Liver (tissue), 9 donors: ENCODE data around the gene PIGK. TPM values are rescaled to one million over a fixed set of nuclear protein-coding genes. Genes with fewer than 3 reads are reported as not detected.

Experiments
- DNase-seq: peaks from one replicate; pipeline ENCODE4 v3.0.0-alpha.2; 2017; ENCODE audit warnings: low spot score
- H3K27ac ChIP-seq, 2 donors: one replicate each; pipeline ENCODE4 v1.7.0; 2013; ENCODE audit warnings: inconsistent platforms in 2 of 2, low read length in 2 of 2, control low read depth in 1 of 2, low read depth in 1 of 2, mild to moderate bottlenecking in 1 of 2
- H3K27me3 ChIP-seq, 4 donors: one replicate each; pipeline versions ENCODE4 v1.6.1 to v1.7.0; 2013; ENCODE audit warnings: low read length in 3 of 4, inconsistent platforms in 1 of 4, mild to moderate bottlenecking in 1 of 4, moderate library complexity in 1 of 4; ENCODE audit not compliant: control insufficient read depth in 4 of 4, insufficient read depth in 4 of 4
- H3K36me3 ChIP-seq, 4 donors: one replicate each; pipeline versions ENCODE4 v1.6.1 to v1.7.0; 2013; ENCODE audit warnings: low read length in 3 of 4, mild to moderate bottlenecking in 3 of 4, low read depth in 1 of 4, moderate library complexity in 1 of 4; ENCODE audit not compliant: control insufficient read depth in 4 of 4, insufficient read depth in 3 of 4
- H3K4me1 ChIP-seq, 4 donors: one replicate each; pipeline versions ENCODE4 v1.6.1 to v1.7.0; 2013; ENCODE audit warnings: low read length in 3 of 4, mild to moderate bottlenecking in 3 of 4, moderate library complexity in 1 of 4; ENCODE audit not compliant: control insufficient read depth in 4 of 4, insufficient read depth in 4 of 4
- H3K4me3 ChIP-seq, 3 donors: one replicate each; pipeline versions ENCODE4 v1.6.1 to v1.7.0; 2013; ENCODE audit warnings: low read length in 3 of 3, control low read depth in 1 of 3, low read depth in 1 of 3, mild to moderate bottlenecking in 1 of 3
- H3K9ac ChIP-seq, 2 donors: one replicate each; pipeline ENCODE4 v1.7.0; 2013; ENCODE audit warnings: low read length in 2 of 2, mild to moderate bottlenecking in 2 of 2, moderate library complexity in 2 of 2, control low read depth in 1 of 2, low read depth in 1 of 2
- H3K9me3 ChIP-seq, 4 donors: one replicate each; pipeline versions ENCODE4 v1.6.1 to v1.7.0; 2013; ENCODE audit warnings: low read length in 3 of 4; ENCODE audit not compliant: control insufficient read depth in 4 of 4
- EGR1 ChIP-seq, 2 donors: IDR thresholded peaks; 2 replicates each; pipeline ENCODE4 v1.6.1; 2016 to 2018; ENCODE audit warnings: antibody characterized with exemption in 2 of 2, low read depth in 2 of 2
- FOXA1 ChIP-seq: IDR thresholded peaks from 2 replicates; pipeline ENCODE4 v1.6.1; 2016; ENCODE audit warnings: antibody characterized with exemption
- FOXA2 ChIP-seq: IDR thresholded peaks from 2 replicates; pipeline ENCODE4 v1.6.1; 2016; ENCODE audit warnings: antibody characterized with exemption
- GABPA ChIP-seq, 2 donors: IDR thresholded peaks in 1 of 2; conservative IDR thresholded peaks in 1 of 2; 2 replicates each; pipeline ENCODE4 v1.6.1; 2016; ENCODE audit warnings: antibody characterized with exemption in 2 of 2, mild to moderate bottlenecking in 1 of 2, moderate library complexity in 1 of 2
- HNF4A ChIP-seq, 2 donors: conservative IDR thresholded peaks; 2 replicates each; pipeline ENCODE4 v1.6.1; 2016; ENCODE audit warnings: antibody characterized with exemption in 2 of 2, mild to moderate bottlenecking in 2 of 2
- HNF4G ChIP-seq: IDR thresholded peaks from 2 replicates; pipeline ENCODE4 v1.6.1; 2016; ENCODE audit warnings: antibody characterized with exemption
- JUND ChIP-seq, 2 donors: IDR thresholded peaks; 2 replicates each; pipeline ENCODE4 v1.6.1; 2016; ENCODE audit warnings: antibody characterized with exemption in 2 of 2
- NR2F2 ChIP-seq: IDR thresholded peaks from 2 replicates; pipeline ENCODE4 v1.6.1; 2016; ENCODE audit warnings: antibody characterized with exemption
- RAD21 ChIP-seq, 2 donors: IDR thresholded peaks; 2 replicates each; pipeline ENCODE4 v1.6.1; 2016; ENCODE audit warnings: antibody characterized with exemption in 2 of 2, mild to moderate bottlenecking in 2 of 2
- RXRA ChIP-seq, 2 donors: IDR thresholded peaks; 2 replicates each; pipeline ENCODE4 v1.6.1; 2017 to 2018; ENCODE audit warnings: antibody characterized with exemption in 2 of 2, mild to moderate bottlenecking in 1 of 2
- SP1 ChIP-seq: IDR thresholded peaks from 2 replicates; pipeline ENCODE4 v1.6.1; 2018; ENCODE audit warnings: antibody characterized with exemption, mild to moderate bottlenecking
- TAF1 ChIP-seq: conservative IDR thresholded peaks from 2 replicates; pipeline ENCODE4 v1.6.1; 2016; ENCODE audit warnings: antibody characterized with exemption, mild to moderate bottlenecking
- YY1 ChIP-seq: IDR thresholded peaks from 2 replicates; pipeline ENCODE4 v1.6.1; 2016; ENCODE audit warnings: antibody characterized with exemption, mild to moderate bottlenecking
- WGBS: extraction: QIAGEN DNeasy Blood & Tissue Kit; methylation state at CpG from one replicate; pipeline ENCODE4 v1.1.7; 2013; 5-methylcytosine and 5-hydroxymethylcytosine counted together
- polyA plus RNA-seq, 2 donors: library from polyadenylated mRNA; stranded (reverse) in 1 of 2; unstranded in 1 of 2; fragments of 200-250 nt in 1 of 2; fragments of >200 nt in 1 of 2; fragmentation: Nextera tagmentation in 1 of 2; extraction: Ambion mirVana in 1 of 2; gene quantifications; one replicate each; pipeline versions ENCODE4 v1.2.1 to v1.2.3, GENCODE V29; 2013 to 2015
- total RNA-seq, 2 donors: library from RNA; depleted of rRNA; stranded (reverse); fragments of >200 nt; gene quantifications; one replicate each; pipeline ENCODE4 v1.2.3, GENCODE V29; 2014
- TF ChIP-seq, protein P1 (sequence below): IDR thresholded peaks from 2 replicates; pipeline ENCODE4 v1.6.1; 2016; ENCODE audit warnings: antibody characterized with exemption
- TF ChIP-seq, protein P2 (sequence below): fragments of 150-350 bp; IDR thresholded peaks from 2 replicates; pipeline ENCODE4 v1.5.1; 2017; ENCODE audit warnings: improper control_type of control experiment, low read depth, low read length; ENCODE audit not compliant: missing input control
- TF ChIP-seq, protein P3 (sequence below): IDR thresholded peaks from 2 replicates; pipeline ENCODE4 v1.6.1; 2016; ENCODE audit warnings: antibody characterized with exemption
- TF ChIP-seq, protein P4 (sequence below): IDR thresholded peaks from 2 replicates; pipeline ENCODE4 v1.6.1; 2016; ENCODE audit warnings: antibody characterized with exemption
- TF ChIP-seq, protein P5 (sequence below): IDR thresholded peaks from 2 replicates; pipeline ENCODE4 v1.6.1; 2016; ENCODE audit warnings: antibody characterized with exemption, mild to moderate bottlenecking
- donor health status: healthy.
- donor health status: healthy.
- donor health status: healthy.
- donor health status: healthy.
- donor health status: healthy.

PIGK gene
- total RNA-seq (10 to 100 TPM; 15.5 to 15.6 TPM), polyA plus RNA-seq (10 to 100 TPM; 10.8 to 13.4 TPM)

DNA sequence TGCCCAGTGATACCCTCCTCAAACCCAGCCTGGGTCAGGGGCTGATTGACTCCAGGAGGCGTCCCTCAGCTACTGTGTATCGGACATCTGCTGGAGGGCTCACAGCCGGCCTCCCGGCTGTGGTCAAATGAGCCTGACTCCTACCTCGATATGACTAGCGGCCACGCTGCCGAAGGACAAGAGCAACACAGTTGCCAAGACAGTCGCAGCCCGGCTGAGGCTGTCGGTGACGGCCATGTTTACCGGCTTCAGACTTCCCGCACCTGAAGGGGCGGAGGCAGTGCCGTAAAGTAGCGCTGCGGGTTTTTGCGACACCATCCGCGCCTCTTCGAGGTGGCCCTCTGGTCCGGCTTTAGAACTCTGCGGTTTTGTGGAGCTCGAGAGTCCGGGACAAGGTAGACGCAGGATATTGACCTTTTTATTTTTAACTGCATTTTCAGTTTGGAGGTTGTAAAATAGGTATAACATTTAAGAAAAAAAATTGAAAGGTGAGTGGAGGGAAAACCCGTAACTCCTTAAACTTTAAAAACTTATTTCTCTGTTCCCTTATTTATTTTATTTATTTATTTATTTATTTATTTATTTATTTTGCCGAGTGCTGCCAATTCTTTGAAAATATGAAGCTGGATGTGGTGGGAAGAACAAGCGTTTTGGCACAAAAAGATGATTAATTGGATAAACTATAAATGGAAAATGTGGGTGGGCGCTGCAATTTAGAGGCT, at the start of gene PIGK:
PIGK (minus strand) TSS at position 265 of the 722 bp plus-strand sequence; CDS start at position 237, 28 bp downstream.
- TF ChIP-seq, protein P1, sequence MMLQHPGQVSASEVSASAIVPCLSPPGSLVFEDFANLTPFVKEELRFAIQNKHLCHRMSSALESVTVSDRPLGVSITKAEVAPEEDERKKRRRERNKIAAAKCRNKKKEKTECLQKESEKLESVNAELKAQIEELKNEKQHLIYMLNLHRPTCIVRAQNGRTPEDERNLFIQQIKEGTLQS, result no peak
- TF ChIP-seq EGR1 (IDR thresholded peaks at IDR 0.05; ENCODE audit: low read depth in 2 of 2), result no peak
- TF ChIP-seq HNF4A (conservative IDR thresholded peaks at IDR 0.05), result peak; percentile 59 to 69
- TF ChIP-seq YY1, result peak; percentile 99
- no peak for TF ChIP-seq NR2F2
- TF ChIP-seq, protein P2, sequence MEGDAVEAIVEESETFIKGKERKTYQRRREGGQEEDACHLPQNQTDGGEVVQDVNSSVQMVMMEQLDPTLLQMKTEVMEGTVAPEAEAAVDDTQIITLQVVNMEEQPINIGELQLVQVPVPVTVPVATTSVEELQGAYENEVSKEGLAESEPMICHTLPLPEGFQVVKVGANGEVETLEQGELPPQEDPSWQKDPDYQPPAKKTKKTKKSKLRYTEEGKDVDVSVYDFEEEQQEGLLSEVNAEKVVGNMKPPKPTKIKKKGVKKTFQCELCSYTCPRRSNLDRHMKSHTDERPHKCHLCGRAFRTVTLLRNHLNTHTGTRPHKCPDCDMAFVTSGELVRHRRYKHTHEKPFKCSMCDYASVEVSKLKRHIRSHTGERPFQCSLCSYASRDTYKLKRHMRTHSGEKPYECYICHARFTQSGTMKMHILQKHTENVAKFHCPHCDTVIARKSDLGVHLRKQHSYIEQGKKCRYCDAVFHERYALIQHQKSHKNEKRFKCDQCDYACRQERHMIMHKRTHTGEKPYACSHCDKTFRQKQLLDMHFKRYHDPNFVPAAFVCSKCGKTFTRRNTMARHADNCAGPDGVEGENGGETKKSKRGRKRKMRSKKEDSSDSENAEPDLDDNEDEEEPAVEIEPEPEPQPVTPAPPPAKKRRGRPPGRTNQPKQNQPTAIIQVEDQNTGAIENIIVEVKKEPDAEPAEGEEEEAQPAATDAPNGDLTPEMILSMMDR, result no peak
- peak; percentile 30 to 55 for TF ChIP-seq RXRA (IDR thresholded peaks at IDR 0.05)
- peak in 1 of 2 donors; percentile 7 for TF ChIP-seq RAD21 (IDR thresholded peaks at IDR 0.05)
- no peak for TF ChIP-seq FOXA1
- no peak for TF ChIP-seq JUND (IDR thresholded peaks at IDR 0.05)
- TF ChIP-seq TAF1, result peak; percentile 83
- no peak for TF ChIP-seq HNF4G
- peak; percentile 39 for TF ChIP-seq SP1
- peak in 1 of 2 donors; percentile 50 for TF ChIP-seq GABPA (IDR thresholded peaks at IDR 0.05 in 1 of 2, conservative IDR thresholded peaks at IDR 0.05 in 1 of 2)
- TF ChIP-seq, protein P3, sequence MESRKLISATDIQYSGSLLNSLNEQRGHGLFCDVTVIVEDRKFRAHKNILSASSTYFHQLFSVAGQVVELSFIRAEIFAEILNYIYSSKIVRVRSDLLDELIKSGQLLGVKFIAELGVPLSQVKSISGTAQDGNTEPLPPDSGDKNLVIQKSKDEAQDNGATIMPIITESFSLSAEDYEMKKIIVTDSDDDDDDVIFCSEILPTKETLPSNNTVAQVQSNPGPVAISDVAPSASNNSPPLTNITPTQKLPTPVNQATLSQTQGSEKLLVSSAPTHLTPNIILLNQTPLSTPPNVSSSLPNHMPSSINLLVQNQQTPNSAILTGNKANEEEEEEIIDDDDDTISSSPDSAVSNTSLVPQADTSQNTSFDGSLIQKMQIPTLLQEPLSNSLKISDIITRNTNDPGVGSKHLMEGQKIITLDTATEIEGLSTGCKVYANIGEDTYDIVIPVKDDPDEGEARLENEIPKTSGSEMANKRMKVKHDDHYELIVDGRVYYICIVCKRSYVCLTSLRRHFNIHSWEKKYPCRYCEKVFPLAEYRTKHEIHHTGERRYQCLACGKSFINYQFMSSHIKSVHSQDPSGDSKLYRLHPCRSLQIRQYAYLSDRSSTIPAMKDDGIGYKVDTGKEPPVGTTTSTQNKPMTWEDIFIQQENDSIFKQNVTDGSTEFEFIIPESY, result peak; percentile 88
- TF ChIP-seq, protein P4, sequence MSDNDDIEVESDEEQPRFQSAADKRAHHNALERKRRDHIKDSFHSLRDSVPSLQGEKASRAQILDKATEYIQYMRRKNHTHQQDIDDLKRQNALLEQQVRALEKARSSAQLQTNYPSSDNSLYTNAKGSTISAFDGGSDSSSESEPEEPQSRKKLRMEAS, result peak; percentile 68
- TF ChIP-seq, protein P5, sequence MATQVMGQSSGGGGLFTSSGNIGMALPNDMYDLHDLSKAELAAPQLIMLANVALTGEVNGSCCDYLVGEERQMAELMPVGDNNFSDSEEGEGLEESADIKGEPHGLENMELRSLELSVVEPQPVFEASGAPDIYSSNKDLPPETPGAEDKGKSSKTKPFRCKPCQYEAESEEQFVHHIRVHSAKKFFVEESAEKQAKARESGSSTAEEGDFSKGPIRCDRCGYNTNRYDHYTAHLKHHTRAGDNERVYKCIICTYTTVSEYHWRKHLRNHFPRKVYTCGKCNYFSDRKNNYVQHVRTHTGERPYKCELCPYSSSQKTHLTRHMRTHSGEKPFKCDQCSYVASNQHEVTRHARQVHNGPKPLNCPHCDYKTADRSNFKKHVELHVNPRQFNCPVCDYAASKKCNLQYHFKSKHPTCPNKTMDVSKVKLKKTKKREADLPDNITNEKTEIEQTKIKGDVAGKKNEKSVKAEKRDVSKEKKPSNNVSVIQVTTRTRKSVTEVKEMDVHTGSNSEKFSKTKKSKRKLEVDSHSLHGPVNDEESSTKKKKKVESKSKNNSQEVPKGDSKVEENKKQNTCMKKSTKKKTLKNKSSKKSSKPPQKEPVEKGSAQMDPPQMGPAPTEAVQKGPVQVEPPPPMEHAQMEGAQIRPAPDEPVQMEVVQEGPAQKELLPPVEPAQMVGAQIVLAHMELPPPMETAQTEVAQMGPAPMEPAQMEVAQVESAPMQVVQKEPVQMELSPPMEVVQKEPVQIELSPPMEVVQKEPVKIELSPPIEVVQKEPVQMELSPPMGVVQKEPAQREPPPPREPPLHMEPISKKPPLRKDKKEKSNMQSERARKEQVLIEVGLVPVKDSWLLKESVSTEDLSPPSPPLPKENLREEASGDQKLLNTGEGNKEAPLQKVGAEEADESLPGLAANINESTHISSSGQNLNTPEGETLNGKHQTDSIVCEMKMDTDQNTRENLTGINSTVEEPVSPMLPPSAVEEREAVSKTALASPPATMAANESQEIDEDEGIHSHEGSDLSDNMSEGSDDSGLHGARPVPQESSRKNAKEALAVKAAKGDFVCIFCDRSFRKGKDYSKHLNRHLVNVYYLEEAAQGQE, result no peak
- TF ChIP-seq FOXA2, result peak; percentile 5
- peak; percentile 91 for DNase-seq
- Histone ChIP-seq H3K4me1 (peaks cover 0 to 16% (median 14%) of the 10 kb centered on the region in 4 donors), H3K4me3 (peak within 1 kb of the TSS; percentile 78 to 100 (median 92)), H3K27me3 (no peaks in the 10 kb centered on the region), H3K9me3 (no peaks in the 10 kb centered on the region), H3K27ac (peak within 1 kb of the TSS; percentile 76 to 92), H3K36me3 (no peaks in the 10 kb centered on the region), H3K9ac (peak within 1 kb of the TSS; percentile 89 to 96)
- WGBS, result under 1% methylated on average over 31 of the region's 31 CpGs
